HUES64 (cell line): ENCODE results near the gene HOXC10.

Experiments
- H3K27ac ChIP-seq: 2 replicates; pipeline ENCODE4 v1.7.0; 2013; ENCODE audit warnings: low read depth, low read length, inconsistent platforms
- H3K27me3 ChIP-seq: 2 replicates; pipeline ENCODE4 v1.6.1; 2013; ENCODE audit warnings: mild to moderate bottlenecking, low read length; ENCODE audit not compliant: insufficient read depth
- H3K36me3 ChIP-seq: 2 replicates; pipeline ENCODE4 v1.6.1; 2013; ENCODE audit warnings: mild to moderate bottlenecking, low read length; ENCODE audit not compliant: insufficient read depth
- H3K4me1 ChIP-seq: 2 replicates; pipeline ENCODE4 v1.6.1; 2013; ENCODE audit warnings: mild to moderate bottlenecking, low read length, moderate library complexity; ENCODE audit not compliant: insufficient read depth
- H3K4me3 ChIP-seq: 2 replicates; pipeline ENCODE4 v1.5.1; 2013; ENCODE audit warnings: mild to moderate bottlenecking, low read length, moderate library complexity
- H3K9ac ChIP-seq: 2 replicates; pipeline ENCODE4 v1.6.1; 2013; ENCODE audit warnings: mild to moderate bottlenecking, low read depth, low read length
- H3K9me3 ChIP-seq: 2 replicates; pipeline ENCODE4 v1.6.1; 2013; ENCODE audit warnings: low read depth, low read length; ENCODE audit not compliant: insufficient read depth
- WGBS: fragments of 150-250, 120-280 bp; methylation state at CpG from one replicate; pipeline ENCODE4 v1.1.7; 2013; ENCODE audit warnings: missing lambda C conversion rate; 5-methylcytosine and 5-hydroxymethylcytosine counted together

HOXC10 gene

DNA sequence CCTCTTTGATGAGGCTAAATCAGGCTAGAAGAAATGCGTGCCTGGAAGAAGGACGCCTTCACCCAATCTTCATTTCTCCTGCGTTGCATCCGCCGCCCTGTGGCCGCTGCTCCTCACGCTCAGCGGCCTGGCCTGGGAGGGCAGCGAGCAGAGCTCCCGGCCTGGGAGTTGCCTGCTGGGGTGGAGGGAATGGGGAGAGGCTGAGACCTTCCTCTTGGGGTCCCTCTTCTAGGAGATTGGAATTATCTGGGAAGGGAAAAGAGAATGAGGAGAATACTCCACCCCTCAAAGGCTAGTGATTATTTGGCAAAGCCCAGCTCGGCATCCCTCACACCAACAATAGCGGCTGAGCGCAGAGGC, 32.6 kb upstream of the HOXC10 start:
- Histone ChIP-seq H3K9me3 (no peaks in the 10 kb centered on the region; the same call in 1 of the 2 replicates), H3K27me3 (peaks cover 100% of the 10 kb centered on the region), H3K4me3 (no peak overlapping the region)

DNA sequence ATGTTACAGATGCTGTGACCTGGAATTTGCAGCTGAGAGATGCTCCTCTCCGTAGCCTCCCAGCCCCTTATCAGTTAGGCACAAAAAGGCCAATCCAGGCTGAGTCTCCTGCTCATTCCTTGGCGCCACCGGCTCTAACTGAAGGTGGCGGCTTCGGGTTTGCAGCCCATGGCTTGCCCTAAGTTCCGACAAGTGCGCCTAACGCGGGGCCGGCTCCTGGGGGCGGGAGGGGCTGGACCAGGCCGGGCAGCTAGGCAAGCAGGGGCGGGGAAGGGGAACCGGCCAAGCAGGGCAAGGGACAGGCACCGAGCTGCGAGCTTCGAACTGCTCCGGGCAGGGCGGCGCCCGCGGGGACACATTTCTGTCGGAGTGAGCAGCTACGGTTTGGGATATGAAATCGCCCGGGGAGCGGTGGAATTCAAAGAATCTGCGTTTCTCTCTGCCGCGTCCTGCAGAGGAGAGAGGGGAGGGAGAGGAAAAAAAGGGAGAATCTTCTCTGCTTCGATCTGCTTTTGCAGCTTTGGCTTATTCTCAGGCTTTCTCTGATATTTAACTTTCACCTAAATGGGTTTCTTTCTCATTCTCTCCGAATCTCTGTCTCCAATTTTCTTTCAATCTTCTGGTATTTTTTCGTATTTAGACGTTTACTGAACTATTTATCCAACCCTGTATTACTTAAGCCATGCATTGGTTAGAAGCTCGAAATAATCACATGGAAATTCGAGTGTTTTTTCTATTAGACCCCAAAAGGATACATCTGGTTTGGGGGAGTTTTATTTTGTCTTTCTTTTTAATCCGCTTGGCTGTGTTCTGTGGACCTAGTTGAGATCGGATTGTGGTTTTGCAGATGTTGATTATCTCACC, 31.8 kb upstream of the HOXC10 start:
- 7% methylated on average over 38 of the region's 38 CpGs for WGBS
- Histone ChIP-seq H3K9me3 (no peaks in the 10 kb centered on the region; the same call in 1 of the 2 replicates), H3K27me3 (peaks cover 100% of the 10 kb centered on the region), H3K4me1 (no peaks in the 10 kb centered on the region), H3K4me3 (no peak overlapping the region), H3K9ac (no peak overlapping the region), H3K27ac (no peak overlapping the region), H3K36me3 (no peaks in the 10 kb centered on the region)

More for the DNA sequence above, 32.6 kb upstream of the HOXC10 start:
- no peak overlapping the region for H3K27ac ChIP-seq
- no peaks in the 10 kb centered on the region for H3K4me1 ChIP-seq
- no peak overlapping the region for H3K9ac ChIP-seq
- H3K36me3 ChIP-seq: no peaks in the 10 kb centered on the region
- 13% methylated on average over 13 of the region's 13 CpGs for WGBS

DNA sequence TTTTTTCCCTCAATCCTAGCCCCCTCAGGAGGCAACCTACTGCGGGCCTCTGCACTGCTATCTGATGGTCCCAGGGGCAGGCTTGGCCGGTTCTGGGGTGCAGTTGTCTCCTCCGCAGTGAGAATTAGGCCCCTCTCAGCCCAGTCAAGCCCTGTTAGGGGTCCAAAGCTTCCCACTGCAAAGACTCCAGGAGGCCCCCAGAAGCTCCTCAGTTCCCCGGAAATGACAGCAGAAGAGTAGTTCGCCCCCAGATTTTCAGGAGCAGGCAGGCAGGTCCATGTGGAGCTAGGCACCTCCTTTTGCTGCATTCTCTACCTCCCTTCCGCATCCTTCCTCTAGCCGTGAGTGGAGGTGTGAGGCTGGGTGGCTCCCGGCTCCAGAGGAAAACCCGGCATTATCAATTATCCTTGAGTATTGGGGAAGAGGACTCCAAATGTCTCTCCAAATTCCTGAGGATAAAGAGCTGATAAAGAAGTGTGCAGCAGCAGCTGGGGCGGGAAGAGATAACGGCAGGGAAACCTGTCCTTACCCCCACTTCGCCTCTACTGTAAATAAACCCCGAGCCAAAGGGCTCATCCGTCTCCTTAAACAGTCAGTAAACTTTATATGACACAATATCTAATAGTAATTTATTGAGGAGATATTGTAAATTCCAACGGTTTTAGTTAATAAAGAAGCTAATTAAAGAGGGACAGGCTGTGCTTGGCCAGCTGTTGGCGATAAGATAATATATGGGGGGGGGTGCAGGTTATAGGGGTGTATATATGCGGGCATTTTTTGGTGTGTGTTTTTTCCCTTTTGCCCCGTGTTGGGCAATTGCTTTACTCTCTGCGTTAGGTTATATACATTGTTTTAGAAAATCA, 30.9 kb upstream of the HOXC10 start:
- Histone ChIP-seq H3K4me3 (no peak overlapping the region), H3K4me1 (no peaks in the 10 kb centered on the region), H3K27ac (no peak overlapping the region), H3K36me3 (no peaks in the 10 kb centered on the region), H3K9me3 (no peaks in the 10 kb centered on the region; the same call in 1 of the 2 replicates), H3K27me3 (peaks cover 100% of the 10 kb centered on the region), H3K9ac (no peak overlapping the region)
- 39% methylated on average over 11 of the region's 19 CpGs for WGBS

DNA sequence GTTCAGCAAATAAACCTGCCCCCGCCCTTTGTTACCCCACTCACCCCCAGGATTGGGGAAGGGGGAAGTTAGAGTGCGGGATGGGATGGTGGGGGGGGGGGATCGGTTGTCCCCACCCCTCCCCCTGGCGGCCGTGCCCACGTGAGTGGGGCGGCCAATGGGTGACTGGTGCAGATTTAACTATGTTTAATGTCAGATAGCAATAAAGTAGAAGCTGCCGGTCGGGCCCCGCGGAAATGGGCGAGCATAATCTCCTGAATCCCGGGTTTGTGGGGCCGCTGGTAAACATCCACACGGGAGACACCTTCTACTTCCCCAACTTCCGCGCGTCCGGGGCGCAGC, 30.3 kb upstream of the HOXC10 start, which contains the start of gene HOXC12:
HOXC12 (plus strand) TSS at position 210 of the 342 bp plus-strand sequence; CDS start at position 237, 27 bp downstream.
- WGBS: 20% methylated on average over 16 of the region's 20 CpGs
- H3K27ac ChIP-seq: no peak within 1 kb of the TSS
- no peak within 1 kb of the TSS for H3K9ac ChIP-seq
- no peaks in the 10 kb centered on the region for H3K4me1 ChIP-seq
- no peaks in the 10 kb centered on the region for H3K36me3 ChIP-seq
- H3K27me3 ChIP-seq: peaks cover 100% of the 10 kb centered on the region
- H3K4me3 ChIP-seq: no peak within 1 kb of the TSS
- H3K9me3 ChIP-seq: no peaks in the 10 kb centered on the region; the same call in 1 of the 2 replicates

DNA sequence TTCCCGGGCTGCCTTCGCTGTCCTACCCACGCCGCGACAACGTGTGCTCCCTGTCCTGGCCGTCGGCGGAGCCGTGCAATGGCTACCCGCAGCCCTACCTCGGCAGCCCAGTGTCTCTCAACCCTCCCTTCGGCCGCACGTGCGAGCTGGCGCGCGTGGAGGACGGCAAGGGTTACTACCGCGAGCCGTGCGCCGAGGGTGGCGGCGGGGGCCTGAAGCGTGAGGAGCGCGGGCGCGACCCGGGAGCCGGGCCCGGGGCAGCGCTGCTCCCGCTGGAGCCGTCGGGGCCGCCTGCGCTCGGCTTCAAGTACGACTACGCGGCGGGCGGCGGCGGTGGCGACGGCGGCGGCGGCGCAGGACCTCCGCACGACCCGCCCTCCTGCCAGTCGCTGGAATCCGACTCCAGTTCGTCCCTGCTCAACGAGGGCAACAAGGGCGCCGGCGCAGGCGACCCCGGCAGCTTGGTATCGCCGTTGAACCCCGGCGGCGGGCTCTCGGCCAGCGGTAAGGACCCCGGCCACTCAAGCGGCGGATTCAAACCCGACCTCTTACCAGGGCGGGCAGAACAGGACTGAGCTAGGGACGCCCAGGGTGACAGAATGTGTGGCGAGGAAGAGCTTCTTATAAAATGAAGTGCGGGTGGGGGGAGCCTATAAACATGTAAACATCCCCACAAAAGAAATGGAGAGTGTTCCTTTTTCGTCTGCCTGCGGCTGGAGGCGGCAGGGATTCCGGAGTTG, 29.7 kb upstream of the HOXC10 start:
- WGBS: 8% methylated on average over 81 of the region's 86 CpGs

DNA sequence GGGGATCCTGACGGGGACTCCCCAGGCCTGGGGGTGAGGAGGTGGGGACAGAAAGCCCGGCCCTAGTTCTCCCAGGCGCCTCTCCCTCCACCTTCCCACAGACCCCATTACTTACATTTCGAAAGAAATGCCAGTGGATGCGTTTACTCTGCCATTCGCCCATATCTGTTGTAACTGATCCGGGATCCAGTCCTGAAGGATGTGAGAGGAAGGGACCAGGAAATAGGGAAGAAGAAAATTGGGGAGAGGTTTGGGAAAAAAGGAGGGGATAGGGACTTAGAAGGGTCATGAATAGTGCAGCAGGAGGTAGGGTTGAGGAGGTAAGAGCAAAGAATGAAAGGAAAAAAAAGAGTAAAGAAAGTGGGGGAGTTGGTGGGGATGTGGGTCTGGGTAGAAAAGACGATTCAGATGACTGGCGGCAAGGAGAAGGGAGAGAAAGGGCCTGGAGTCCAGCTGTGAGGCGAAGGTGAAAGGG, 29.1 kb upstream of the HOXC10 start:
- H3K27ac ChIP-seq: no peak overlapping the region
- H3K36me3 ChIP-seq: no peaks in the 10 kb centered on the region
- WGBS: 25% methylated on average over 8 of the region's 10 CpGs
- H3K4me3 ChIP-seq: no peak overlapping the region
- no peaks in the 10 kb centered on the region; the same call in 1 of the 2 replicates for H3K9me3 ChIP-seq
- H3K27me3 ChIP-seq: peaks cover 100% of the 10 kb centered on the region
- H3K9ac ChIP-seq: no peak overlapping the region
- H3K4me1 ChIP-seq: no peaks in the 10 kb centered on the region

More for the DNA sequence above, 29.7 kb upstream of the HOXC10 start:
- no peak overlapping the region for H3K9ac ChIP-seq
- H3K4me1 ChIP-seq: no peaks in the 10 kb centered on the region
- peaks cover 100% of the 10 kb centered on the region for H3K27me3 ChIP-seq
- no peak overlapping the region for H3K27ac ChIP-seq
- H3K4me3 ChIP-seq: no peak overlapping the region
- H3K9me3 ChIP-seq: no peaks in the 10 kb centered on the region; the same call in 1 of the 2 replicates
- H3K36me3 ChIP-seq: no peaks in the 10 kb centered on the region

DNA sequence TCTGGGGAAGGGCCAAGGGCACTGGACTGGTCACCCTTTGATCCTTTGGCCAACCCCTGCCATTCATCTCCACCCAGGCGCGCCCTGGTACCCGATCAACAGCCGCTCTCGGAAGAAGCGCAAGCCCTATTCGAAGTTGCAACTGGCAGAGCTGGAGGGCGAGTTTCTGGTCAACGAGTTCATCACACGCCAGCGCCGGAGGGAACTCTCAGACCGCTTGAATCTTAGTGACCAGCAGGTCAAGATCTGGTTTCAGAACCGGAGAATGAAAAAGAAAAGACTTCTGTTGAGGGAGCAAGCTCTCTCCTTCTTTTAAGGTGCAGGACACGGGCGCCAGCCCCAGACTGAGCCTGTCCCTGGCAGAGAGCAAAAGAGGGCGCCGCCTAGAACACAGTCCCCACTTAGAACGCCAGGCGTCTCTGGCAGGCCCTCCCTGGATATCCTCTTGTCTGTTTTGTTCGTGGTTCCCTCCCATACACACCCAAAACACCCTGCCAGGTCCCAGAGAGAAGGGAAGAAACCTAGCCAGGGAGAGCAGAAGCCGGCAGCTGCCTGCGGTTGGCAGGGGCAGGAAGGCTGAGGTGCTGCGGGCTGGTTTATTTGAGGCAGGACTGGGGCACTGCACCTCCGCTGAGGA, 28.6 kb upstream of the HOXC10 start:
- Histone ChIP-seq H3K36me3 (no peaks in the 10 kb centered on the region), H3K9me3 (no peaks in the 10 kb centered on the region; the same call in 1 of the 2 replicates), H3K27ac (no peak overlapping the region), H3K27me3 (peaks cover 100% of the 10 kb centered on the region), H3K9ac (no peak overlapping the region), H3K4me3 (no peak overlapping the region), H3K4me1 (no peaks in the 10 kb centered on the region)
- WGBS: 31% methylated on average over 25 of the region's 25 CpGs

DNA sequence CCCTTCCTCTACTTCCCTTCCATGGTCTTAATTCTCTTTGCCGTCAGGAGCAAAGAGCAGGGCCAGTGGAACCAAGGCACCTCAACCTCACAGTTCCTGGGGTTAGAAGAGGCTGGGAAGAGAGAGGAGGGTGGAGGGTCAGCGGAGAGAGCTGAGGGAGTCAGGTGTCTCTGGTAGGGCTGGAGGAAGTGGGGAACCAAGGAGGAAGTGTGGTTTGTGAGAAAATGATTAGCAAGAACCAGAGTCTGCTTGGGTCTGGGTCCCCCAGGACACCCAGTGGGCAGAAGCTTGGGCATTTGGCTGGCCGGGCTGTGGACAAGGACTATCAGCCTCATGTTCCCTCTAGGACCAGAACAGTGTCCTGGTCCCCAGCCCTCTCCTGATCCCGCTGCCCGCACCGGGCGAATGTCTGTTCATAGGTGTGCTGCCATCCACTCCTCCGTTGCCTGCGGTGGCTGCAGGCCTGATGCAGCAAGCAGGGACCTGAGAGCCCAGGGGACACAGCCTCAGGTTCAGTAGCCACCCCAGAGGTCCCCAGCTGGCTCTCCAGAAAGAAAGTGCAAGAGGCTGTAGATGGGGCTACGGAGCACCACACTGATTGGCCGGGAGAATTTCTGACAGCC, 27.9 kb upstream of the HOXC10 start:
- Histone ChIP-seq H3K27me3 (peaks cover 100% of the 10 kb centered on the region), H3K27ac (no peak overlapping the region), H3K36me3 (no peaks in the 10 kb centered on the region)

DNA sequence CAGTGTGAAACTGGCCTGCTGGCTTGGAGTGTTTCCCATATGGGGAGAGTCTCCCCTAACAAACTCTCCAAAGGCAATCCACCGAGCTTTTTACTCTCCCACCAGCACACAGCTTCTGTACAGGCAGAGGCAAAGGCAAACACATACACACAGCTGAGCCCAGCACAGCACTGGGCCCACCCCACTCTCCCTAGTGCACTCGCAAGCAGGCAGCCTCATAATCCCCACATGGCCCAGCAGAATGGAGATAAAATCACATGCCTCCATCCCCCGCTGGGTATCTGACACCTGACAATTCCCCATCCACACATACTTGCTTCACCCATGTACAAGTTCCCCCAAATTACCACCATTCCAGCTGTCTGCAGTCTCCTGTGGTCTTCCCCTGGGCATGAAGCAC, 26.8 kb upstream of the HOXC10 start:
- Histone ChIP-seq H3K4me3 (no peak overlapping the region), H3K36me3 (no peaks in the 10 kb centered on the region), H3K9me3 (no peaks in the 10 kb centered on the region), H3K27ac (no peak overlapping the region), H3K9ac (no peak overlapping the region), H3K27me3 (peaks cover 100% of the 10 kb centered on the region), H3K4me1 (no peaks in the 10 kb centered on the region)
- WGBS: 47% methylated on average over 3 of the region's 3 CpGs

More for the DNA sequence above, 27.9 kb upstream of the HOXC10 start:
- 48% methylated on average over 11 of the region's 11 CpGs for WGBS
- Histone ChIP-seq H3K9ac (no peak overlapping the region), H3K4me1 (no peaks in the 10 kb centered on the region), H3K9me3 (no peaks in the 10 kb centered on the region), H3K4me3 (no peak overlapping the region)

DNA sequence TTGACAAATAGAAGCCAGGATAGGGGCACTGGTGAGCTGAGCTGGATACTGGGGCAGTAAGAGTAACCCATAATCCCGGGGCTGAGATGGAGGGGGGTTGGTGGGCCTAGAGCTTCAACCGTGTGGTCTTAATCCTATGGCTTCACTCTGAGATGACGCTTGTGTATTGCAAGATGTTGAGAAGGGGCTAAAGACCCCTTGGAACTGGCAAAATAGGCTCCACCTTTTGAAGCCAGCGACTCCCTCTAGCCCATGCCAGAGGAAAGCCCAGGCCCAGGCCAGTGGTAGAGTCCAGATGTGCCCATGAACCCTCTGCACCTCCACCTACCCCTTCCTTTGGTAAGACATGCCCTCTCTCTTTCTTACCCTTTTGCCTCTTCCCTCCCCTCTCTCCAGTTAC, 25.6 kb upstream of the HOXC10 start:
- no peaks in the 10 kb centered on the region for H3K4me1 ChIP-seq
- no peaks in the 10 kb centered on the region for H3K9me3 ChIP-seq
- H3K4me3 ChIP-seq: no peak overlapping the region
- H3K9ac ChIP-seq: no peak overlapping the region
- no peaks in the 10 kb centered on the region for H3K36me3 ChIP-seq
- 41% methylated on average over 4 of the region's 4 CpGs for WGBS
- H3K27me3 ChIP-seq: peaks cover 100% of the 10 kb centered on the region
- no peak overlapping the region for H3K27ac ChIP-seq
